GM19193 (cell line): ENCODE data around the gene SCAF4.

Experiments
- POLR2A ChIP-seq: IDR thresholded peaks from 4 replicates; pipeline ENCODE4 v1.6.1; 2011; ENCODE audit not compliant: insufficient read depth, insufficient read length; ENCODE audit errors: extremely low read depth

SCAF4 gene, protein sequence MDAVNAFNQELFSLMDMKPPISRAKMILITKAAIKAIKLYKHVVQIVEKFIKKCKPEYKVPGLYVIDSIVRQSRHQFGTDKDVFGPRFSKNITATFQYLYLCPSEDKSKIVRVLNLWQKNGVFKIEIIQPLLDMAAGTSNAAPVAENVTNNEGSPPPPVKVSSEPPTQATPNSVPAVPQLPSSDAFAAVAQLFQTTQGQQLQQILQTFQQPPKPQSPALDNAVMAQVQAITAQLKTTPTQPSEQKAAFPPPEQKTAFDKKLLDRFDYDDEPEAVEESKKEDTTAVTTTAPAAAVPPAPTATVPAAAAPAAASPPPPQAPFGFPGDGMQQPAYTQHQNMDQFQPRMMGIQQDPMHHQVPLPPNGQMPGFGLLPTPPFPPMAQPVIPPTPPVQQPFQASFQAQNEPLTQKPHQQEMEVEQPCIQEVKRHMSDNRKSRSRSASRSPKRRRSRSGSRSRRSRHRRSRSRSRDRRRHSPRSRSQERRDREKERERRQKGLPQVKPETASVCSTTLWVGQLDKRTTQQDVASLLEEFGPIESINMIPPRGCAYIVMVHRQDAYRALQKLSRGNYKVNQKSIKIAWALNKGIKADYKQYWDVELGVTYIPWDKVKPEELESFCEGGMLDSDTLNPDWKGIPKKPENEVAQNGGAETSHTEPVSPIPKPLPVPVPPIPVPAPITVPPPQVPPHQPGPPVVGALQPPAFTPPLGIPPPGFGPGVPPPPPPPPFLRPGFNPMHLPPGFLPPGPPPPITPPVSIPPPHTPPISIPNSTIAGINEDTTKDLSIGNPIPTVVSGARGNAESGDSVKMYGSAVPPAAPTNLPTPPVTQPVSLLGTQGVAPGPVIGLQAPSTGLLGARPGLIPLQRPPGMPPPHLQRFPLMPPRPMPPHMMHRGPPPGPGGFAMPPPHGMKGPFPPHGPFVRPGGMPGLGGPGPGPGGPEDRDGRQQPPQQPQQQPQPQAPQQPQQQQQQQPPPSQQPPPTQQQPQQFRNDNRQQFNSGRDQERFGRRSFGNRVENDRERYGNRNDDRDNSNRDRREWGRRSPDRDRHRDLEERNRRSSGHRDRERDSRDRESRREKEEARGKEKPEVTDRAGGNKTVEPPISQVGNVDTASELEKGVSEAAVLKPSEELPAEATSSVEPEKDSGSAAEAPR

DNA sequence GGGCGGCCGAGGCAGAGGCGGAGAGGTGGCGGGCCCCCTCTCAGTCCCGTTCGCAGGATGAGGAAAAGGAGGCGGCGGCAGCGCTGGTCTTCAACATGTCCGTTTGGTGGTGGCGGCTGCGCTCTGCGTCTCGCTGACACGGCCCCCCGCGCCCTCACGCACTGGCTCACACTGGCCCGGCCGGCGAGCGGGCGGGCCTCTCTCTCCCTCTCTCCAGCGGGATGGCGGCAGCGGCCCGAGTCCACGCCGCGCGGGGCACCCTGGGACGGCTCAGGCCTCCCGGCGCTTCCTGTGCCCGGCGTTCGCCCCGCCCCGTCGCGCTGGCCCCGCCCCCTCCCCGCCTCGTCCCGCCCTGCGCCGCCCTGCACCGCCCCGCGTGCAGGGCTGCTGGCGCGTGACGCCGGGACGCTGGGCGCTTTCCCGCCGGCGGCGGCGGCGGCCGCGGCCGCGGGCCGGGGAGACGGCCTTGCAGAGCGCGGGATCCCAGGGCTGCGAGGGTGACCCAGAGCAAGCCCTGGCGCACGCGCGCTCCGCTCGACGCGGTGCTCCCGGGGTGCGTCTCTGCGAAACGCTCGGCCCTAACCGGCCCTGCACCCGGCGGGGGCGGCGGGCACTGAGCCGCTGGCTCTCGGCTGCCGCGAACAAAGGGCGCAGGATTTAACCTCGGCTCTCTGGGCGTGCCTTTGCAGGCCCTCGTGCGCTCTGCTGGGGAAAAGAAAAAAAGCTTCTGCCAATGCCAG lies at the start of gene SCAF4:
TSS of gene SCAF4 (minus strand) at position 262 of the 740 bp plus-strand sequence. CDS start 426 bp downstream, outside the sequence.
- peak; percentile 82 for TF ChIP-seq POLR2A

DNA sequence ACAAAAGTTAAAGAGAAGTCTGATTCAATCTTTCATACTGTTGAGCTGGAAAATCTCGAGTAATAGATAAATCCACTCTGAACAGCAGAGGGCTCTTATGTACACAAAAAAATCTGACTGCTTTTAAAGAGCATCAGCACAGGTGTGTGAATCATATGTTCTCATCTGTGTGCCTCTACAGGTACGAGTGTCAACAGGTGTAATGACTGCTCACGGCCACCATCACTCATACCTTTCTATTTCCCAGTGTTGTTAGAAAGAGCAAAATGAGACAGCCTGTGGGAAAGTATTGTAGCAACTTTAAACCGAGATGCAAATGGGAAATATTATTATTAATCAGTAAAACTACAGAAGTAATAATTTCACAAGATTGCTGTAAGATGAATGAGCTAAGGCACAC lies 49.0 kb upstream of the SCAF4 start:
- no peak for TF ChIP-seq POLR2A

DNA sequence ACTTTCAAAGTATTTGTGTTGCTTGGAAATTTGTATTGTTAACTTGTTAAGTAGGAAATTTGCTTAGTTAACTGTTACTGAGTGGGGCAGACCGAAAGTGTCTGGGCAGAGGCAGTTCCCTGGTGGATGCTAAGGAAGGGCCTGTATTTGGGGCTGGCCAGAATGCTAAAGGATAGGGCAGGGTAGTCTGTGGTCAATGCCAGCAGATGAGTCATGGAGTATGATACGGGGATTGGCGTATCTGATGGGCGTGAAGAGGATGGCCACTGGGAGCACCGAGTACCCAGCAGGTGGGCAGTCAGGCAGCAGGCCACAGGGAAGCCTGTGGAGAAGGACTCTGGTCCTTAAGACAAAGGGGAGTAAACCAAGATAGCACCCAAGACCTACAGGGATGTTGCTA lies 46.6 kb upstream of the SCAF4 start:
- no peak for TF ChIP-seq POLR2A

DNA sequence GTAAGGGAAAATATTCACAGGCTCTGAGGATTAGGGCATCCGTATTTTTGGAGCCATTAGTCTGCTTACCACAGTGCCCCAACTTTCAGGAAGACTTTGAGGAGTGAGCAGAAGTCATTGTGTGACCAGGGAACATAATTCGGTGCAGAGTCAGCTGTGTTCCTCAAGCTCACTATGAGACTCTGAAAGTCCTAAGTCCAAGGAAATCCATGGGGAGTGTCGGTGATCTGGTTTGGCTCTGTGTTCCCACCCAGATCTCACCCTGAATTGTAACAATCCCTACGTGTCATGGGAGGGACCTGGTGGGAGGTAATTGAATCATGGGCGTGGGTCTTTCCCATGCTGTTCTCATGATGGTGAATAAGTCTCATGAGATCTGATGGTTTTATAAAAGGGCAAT lies 45.9 kb upstream of the SCAF4 start:
- TF ChIP-seq POLR2A: no peak

DNA sequence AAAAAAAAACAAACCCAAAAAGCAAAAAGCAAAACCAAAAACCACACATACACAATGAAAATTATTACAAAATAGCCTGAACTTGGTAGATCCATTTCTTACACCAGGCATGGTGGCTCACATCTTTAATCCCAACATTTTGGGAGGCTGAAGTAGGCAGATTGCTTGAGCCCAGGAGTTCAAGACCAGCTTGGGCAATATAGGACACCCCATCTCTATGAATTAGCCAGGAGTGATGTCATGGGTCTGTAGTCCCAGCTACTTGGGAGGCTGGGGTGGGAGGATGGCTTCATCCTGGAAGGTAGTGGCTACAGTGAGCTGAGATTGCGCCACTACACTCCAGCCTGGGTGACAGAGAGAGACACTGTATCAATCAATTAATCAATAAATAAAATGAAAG lies 42.1 kb upstream of the SCAF4 start:
- no peak for TF ChIP-seq POLR2A

DNA sequence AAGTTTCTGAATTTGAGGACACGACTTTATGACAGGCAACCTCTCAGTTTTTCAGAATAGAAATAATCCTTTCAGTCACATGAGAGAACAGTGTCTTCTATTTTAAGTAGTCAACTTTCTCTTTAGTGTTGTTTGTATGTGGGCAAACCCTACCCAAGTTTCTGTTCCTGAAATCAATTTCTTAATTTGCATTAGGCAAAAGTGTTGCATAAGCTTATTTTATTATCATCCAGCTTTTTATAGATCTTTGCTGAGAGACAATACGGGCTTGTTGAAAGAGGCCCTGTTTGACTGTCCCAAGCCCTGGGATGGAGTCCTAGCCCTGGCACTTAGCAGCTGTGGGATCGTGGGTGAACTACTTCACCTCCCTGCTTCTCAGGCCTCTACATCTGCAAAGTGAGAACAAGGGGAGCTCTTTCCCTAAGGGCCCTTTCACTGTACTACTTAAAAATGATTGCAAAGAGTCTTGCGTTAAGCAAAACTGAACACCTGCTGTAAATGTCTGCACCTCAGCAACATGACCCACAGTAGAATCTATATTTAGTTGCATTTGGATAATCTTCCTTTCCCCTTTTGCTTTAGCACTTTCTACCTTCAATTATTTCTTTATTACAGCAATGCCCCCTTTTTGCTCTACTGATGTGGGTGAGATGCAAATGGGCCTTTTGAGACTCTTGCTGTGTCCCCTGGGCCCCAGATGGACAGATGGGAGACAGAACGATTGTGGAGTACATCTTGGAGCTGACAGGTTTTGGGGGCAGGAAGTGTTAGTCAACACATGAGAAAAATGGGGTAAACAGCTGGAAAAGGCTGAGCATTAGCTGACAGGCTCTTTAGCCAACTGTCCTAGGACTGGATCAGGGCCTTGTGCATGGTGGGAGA lies 41.0 kb upstream of the SCAF4 start:
- no peak for TF ChIP-seq POLR2A

DNA sequence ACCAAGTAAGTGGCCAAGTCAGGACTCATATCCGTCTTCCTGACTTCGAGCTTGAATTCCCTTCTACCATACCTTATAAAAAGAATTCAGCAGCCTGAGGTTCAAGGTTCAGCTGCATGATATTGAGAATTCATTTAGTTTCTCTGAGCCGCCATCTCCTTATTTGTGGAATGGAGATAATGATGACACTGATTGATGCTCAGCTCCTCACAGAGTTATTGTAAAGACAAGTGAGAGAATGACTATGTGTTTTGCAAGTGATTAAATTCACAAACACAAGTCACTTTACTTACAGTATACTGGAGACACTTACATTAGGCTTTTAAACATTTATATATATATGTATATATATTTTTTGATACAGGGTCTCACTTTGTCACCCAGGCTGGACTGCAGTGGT lies 39.8 kb upstream of the SCAF4 start:
- TF ChIP-seq POLR2A: no peak

DNA sequence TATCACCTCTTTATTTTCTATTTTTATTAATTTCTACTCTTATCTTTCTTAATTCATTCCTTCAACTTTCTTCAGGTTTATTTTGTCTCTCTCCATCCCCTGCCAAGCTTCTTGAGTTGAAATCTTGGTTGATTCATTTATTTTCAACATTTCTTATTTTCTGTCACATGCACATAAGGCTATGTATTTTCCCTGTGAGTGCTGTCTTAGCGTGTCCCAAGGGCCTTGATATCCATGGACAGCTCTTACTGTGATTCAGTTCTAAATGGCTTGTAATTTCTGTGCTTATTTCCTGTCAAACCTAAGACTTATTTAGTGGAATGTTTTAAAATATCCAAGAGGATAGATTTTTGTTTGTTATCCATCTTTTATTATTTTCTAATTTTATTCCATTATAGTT lies 36.8 kb upstream of the SCAF4 start:
- no peak for TF ChIP-seq POLR2A

DNA sequence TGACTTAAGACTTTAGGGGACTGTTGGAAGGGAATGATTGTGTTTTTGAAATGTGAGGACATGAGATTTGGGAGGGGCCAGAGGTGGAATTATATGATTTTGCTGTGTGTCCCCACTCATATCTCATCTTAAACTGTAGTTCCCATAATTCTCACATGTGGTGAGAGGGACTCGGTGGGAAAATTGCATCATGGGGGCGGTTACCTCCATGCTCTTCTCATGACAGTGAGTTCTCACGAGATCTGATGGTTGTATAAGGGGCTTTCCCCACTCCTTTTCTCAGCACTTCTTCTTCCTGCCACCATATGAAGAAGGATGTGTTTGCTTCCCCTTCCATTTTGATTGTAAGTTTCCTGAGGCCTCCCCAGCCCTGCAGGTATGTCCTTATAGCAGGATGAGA lies 35.0 kb upstream of the SCAF4 start:
- TF ChIP-seq POLR2A: no peak

DNA sequence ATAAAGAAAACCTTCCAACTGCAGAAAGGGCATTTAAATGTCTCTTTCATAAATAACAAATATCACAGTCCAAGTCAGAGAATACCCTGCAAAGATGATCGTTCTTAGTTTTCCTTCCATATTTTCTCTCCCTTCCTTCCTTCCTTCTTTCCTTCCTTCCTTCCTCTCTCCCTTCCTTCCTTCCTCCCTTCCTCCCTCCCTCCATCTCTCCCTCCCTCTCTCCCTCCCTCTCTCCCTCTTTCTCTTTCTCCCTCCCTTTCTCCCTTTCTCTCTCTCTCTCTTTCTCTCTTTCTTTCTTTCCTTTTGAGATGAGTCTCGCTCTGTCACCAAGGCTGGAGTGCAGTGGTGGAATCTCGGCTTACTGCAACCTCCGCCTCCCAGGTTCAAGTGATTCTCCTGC lies 29.0 kb upstream of the SCAF4 start:
- no peak for TF ChIP-seq POLR2A

DNA sequence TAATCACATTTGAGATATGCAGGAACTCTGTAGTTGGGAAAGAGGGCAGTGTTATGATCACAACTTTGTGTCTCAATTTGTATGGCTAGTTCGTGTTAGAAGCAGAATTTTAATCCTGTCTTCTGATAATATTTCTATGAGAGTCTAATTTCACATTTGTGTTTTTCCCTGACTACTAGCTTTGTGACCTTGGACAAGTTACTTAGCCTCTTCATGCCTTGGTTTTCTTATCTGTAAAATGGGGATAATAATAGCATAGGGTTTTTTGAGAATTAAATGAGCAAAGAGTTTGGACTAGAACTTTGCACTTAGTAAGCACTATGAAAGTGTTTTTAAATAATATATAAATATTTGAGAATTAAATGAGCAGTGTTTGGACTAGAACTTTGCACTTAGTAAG lies 24.9 kb upstream of the SCAF4 start:
- TF ChIP-seq POLR2A: no peak

DNA sequence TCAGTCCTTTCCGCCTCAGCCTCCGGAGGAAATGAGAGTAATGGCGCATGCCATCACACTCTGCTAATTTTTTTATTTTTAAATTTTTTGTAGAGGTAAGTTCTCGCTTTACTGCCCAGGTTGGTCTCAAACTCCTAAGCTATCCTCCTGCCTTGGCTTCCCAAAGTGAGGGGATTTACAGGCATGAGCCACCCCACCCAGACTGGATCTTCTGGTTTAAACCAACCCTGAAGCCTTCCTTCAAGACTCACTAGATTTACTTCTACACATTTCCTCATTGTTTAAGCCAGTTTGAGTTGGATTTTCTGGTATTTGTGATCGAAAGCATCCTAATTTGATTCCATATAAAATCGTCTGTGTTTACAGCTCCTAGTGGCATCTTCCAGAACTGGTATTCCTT lies 23.1 kb upstream of the SCAF4 start:
- TF ChIP-seq POLR2A: no peak

DNA sequence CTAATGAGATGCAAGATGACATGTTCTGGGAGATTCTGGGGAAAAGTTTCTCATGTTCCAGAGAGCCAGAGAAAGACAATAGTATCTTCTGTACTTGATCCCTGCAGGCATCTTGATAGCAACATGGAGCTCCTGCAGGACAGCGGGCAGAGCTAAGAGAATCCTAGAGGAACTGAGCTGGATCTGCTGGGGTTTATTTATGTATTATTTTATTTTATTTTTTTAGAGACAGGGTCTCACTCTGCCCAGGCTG lies 22.7 kb upstream of the SCAF4 start:
- TF ChIP-seq POLR2A: no peak
